H1 (cell line): ENCODE results near the gene LRBA. TPM values are rescaled to one million over a fixed set of nuclear protein-coding genes. Genes with fewer than 3 reads are reported as not detected.

Source experiments
- CTCF ChIA-PET: fragments of 300-600 bp; sonication (Branson Sonifier 250); formaldehyde crosslinking; loops from one replicate; lab custom pipeline; 2021; ENCODE audit not compliant: partially characterized antibody; lab: Charles Lee
- POLR2A ChIA-PET: fragments of 300-600 bp; sonication (Branson Sonifier 250); formaldehyde crosslinking; loops from one replicate; lab custom pipeline; 2021; ENCODE audit warnings: inconsistent platforms; ENCODE audit not compliant: partially characterized antibody; lab: Charles Lee
- DNase-seq, 2 experiments: peaks; one replicate each; pipeline versions ENCODE4 v3.0.0 to v3.0.0-alpha.2; 2010 to 2022; ENCODE audit warnings: low spot score in 2 of 2, low read depth in 1 of 2, mixed read lengths in 1 of 2
- FAIRE-seq: peaks from 2 replicates; lab custom pipeline; 2011; peaks lifted over from hg19 to GRCh38; lab: Jason Lieb, UNC
- H2AFZ ChIP-seq: 2 replicates; pipeline ENCODE4 v1.8.1; 2012; ENCODE audit warnings: low read length, inconsistent platforms
- H2AK5ac ChIP-seq: 2 replicates; pipeline ENCODE4 v1.6.1; 2013; ENCODE audit warnings: low read depth, low read length
- H2BK120ac ChIP-seq: replicated peaks from 2 replicates; pipeline ENCODE3; 2013; ENCODE audit warnings: low read depth, low read length, inconsistent platforms
- H2BK12ac ChIP-seq: 2 replicates; pipeline ENCODE4 v1.6.1; 2013; ENCODE audit warnings: low read depth, low read length
- H2BK15ac ChIP-seq: 2 replicates; pipeline ENCODE4 v1.6.1; 2013; ENCODE audit warnings: low read length
- H2BK20ac ChIP-seq: 2 replicates; pipeline ENCODE4 v1.6.1; 2013; ENCODE audit warnings: low read length
- H2BK5ac ChIP-seq: 2 replicates; pipeline ENCODE4 v1.6.1; 2013; ENCODE audit warnings: low read depth, low read length
- H3K14ac ChIP-seq: 2 replicates; pipeline ENCODE4 v1.6.1; 2013; ENCODE audit warnings: inconsistent platforms; ENCODE audit not compliant: insufficient read length
- H3K18ac ChIP-seq: 2 replicates; pipeline ENCODE4 v1.6.1; 2013; ENCODE audit warnings: low read length; ENCODE audit errors: extremely low read depth
- H3K23ac ChIP-seq: 2 replicates; pipeline ENCODE4 v1.6.1; 2013; ENCODE audit warnings: inconsistent platforms; ENCODE audit not compliant: insufficient read length
- H3K23me2 ChIP-seq: 2 replicates; pipeline ENCODE4 v1.6.1; 2013; ENCODE audit warnings: low read depth, low read length
- H3K27ac ChIP-seq: 2 replicates; pipeline ENCODE4 v1.6.1; 2011; ENCODE audit warnings: low read depth, low read length, inconsistent platforms
- H3K27me3 ChIP-seq, 4 experiments: replicated peaks in 1 of 4; 1 replicate in 1 of 4; 2 replicates in 3 of 4; pipeline versions ENCODE4 v1.6.1 to v1.8.1; 2011 to 2013; ENCODE audit warnings: low read length in 3 of 4, mild to moderate bottlenecking in 3 of 4, inconsistent platforms in 2 of 4, mixed read lengths in 2 of 4, moderate library complexity in 1 of 4; ENCODE audit not compliant: control insufficient read depth in 3 of 4, insufficient read depth in 3 of 4; ENCODE audit errors: extremely low read depth in 1 of 4
- H3K36me3 ChIP-seq, 4 experiments: 2 replicates each; pipeline versions ENCODE4 v1.6.1 to v1.8.1; 2011 to 2013; ENCODE audit warnings: mild to moderate bottlenecking in 4 of 4, low read length in 3 of 4, moderate library complexity in 2 of 4, control low read depth in 1 of 4, inconsistent platforms in 1 of 4; ENCODE audit not compliant: insufficient read depth in 4 of 4, control insufficient read depth in 2 of 4
- H3K4ac ChIP-seq: replicated peaks from 2 replicates; pipeline ENCODE3; 2013; ENCODE audit warnings: low read length, low read depth, mixed read lengths, inconsistent platforms; ENCODE audit not compliant: insufficient read length
- H3K4me1 ChIP-seq, 4 experiments: replicated peaks in 1 of 4; 1 replicate in 1 of 4; 2 replicates in 3 of 4; pipeline versions ENCODE4 v1.6.1 to v1.8.1; 2011 to 2013; ENCODE audit warnings: low read length in 3 of 4, inconsistent platforms in 2 of 4, mixed read lengths in 1 of 4; ENCODE audit not compliant: insufficient read depth in 4 of 4, control insufficient read depth in 3 of 4
- H3K4me2 ChIP-seq, 2 experiments: 2 replicates each; pipeline versions ENCODE4 v1.6.1 to v1.8.1; 2011 to 2013; ENCODE audit warnings: low read depth in 2 of 2, low read length in 2 of 2, control low read depth in 1 of 2, inconsistent platforms in 1 of 2, mild to moderate bottlenecking in 1 of 2; ENCODE audit not compliant: insufficient read depth in 1 of 2
- H3K4me3 ChIP-seq, 4 experiments: fragments of 200-600, 300-600 bp in 1 of 4; sonication (generic), shearing (Covaris generic), sonication (Bioruptor Twin) in 1 of 4; 2 replicates each; pipeline versions ENCODE4 v1.5.1 to v1.8.1; 2011 to 2016; ENCODE audit warnings: low read length in 4 of 4, low read depth in 3 of 4, control low read depth in 2 of 4, inconsistent platforms in 2 of 4, mild to moderate bottlenecking in 2 of 4, mixed read lengths in 1 of 4, moderate library complexity in 1 of 4; ENCODE audit not compliant: insufficient read depth in 2 of 4; ENCODE audit errors: extremely low read depth in 1 of 4
- H3K56ac ChIP-seq: replicated peaks from 2 replicates; pipeline ENCODE3; 2013; ENCODE audit warnings: low read depth, mild to moderate bottlenecking, mixed read lengths, low read length, inconsistent platforms; ENCODE audit not compliant: insufficient read length
- H3K79me1 ChIP-seq: 2 replicates; pipeline ENCODE4 v1.6.1; 2013; ENCODE audit warnings: low read depth, low read length, control low read depth
- H3K79me2 ChIP-seq, 2 experiments: 2 replicates each; pipeline versions ENCODE4 v1.6.1 to v1.8.1; 2012 to 2013; ENCODE audit warnings: low read length in 2 of 2, mild to moderate bottlenecking in 2 of 2, inconsistent platforms in 1 of 2; ENCODE audit not compliant: insufficient read depth in 2 of 2, control insufficient read depth in 1 of 2
- H3K9ac ChIP-seq, 4 experiments: replicated peaks in 1 of 4; 1 replicate in 1 of 4; 2 replicates in 3 of 4; pipeline versions ENCODE4 v1.6.1 to v1.8.1; 2011 to 2013; ENCODE audit warnings: low read depth in 3 of 4, low read length in 3 of 4, control low read depth in 2 of 4, mild to moderate bottlenecking in 2 of 4, moderate library complexity in 2 of 4, inconsistent platforms in 1 of 4; ENCODE audit errors: extremely low read depth in 1 of 4
- H3K9me3 ChIP-seq, 2 experiments: 2 replicates each; pipeline versions ENCODE4 v1.6.1 to v1.8.1; 2012 to 2013; ENCODE audit warnings: mild to moderate bottlenecking in 2 of 2, moderate library complexity in 2 of 2, control low read depth in 1 of 2, inconsistent platforms in 1 of 2, low read depth in 1 of 2, low read length in 1 of 2, mixed read lengths in 1 of 2; ENCODE audit not compliant: insufficient read depth in 2 of 2
- H4K20me1 ChIP-seq, 2 experiments: replicated peaks in 1 of 2; 2 replicates each; pipeline versions ENCODE3 to v1.8.1; 2011 to 2013; ENCODE audit warnings: inconsistent platforms in 2 of 2, low read length in 2 of 2, mild to moderate bottlenecking in 1 of 2; ENCODE audit not compliant: insufficient read depth in 2 of 2, control insufficient read depth in 1 of 2
- H4K5ac ChIP-seq: 2 replicates; pipeline ENCODE4 v1.6.1; 2013; ENCODE audit warnings: low read length, low read depth, mixed read lengths, inconsistent platforms; ENCODE audit not compliant: insufficient read length
- H4K8ac ChIP-seq: 2 replicates; pipeline ENCODE4 v1.8.0; 2013; ENCODE audit warnings: mild to moderate bottlenecking, moderate library complexity, low read length, inconsistent platforms; ENCODE audit not compliant: insufficient read depth; ENCODE audit errors: extremely low read depth
- H4K91ac ChIP-seq: replicated peaks from 2 replicates; pipeline ENCODE3; 2013; ENCODE audit warnings: low read length, mixed read lengths, inconsistent platforms; ENCODE audit not compliant: insufficient read length
- E2F6 ChIP-seq: IDR thresholded peaks from 2 replicates; pipeline ENCODE4 v1.6.1; 2012; ENCODE audit warnings: inconsistent platforms
- EP300 ChIP-seq, 2 experiments: IDR thresholded peaks; 1 replicate in 1 of 2; 2 replicates in 1 of 2; pipeline ENCODE4 v1.6.1; 2011 to 2012; ENCODE audit warnings: low read depth in 2 of 2, low read length in 2 of 2, mild to moderate bottlenecking in 2 of 2, borderline replicate concordance in 1 of 2, inconsistent platforms in 1 of 2, moderate library complexity in 1 of 2
- FOSL1 ChIP-seq: IDR thresholded peaks from 2 replicates; pipeline ENCODE4 v1.6.1; 2011; ENCODE audit warnings: mild to moderate bottlenecking, low read depth, low read length, moderate library complexity; ENCODE audit not compliant: insufficient read depth
- HDAC6 ChIP-seq: IDR thresholded peaks from one replicate; pipeline ENCODE4 v1.7.1; 2012; ENCODE audit warnings: low read depth, mild to moderate bottlenecking, inconsistent platforms, low read length, moderate library complexity
- JUND ChIP-seq: IDR thresholded peaks from 2 replicates; pipeline ENCODE4 v1.6.1; 2011; ENCODE audit warnings: mild to moderate bottlenecking, improper control_type of control experiment, low read length
- KDM4A ChIP-seq: IDR thresholded peaks from one replicate; pipeline ENCODE4 v1.7.1; 2012; ENCODE audit warnings: low read depth, mild to moderate bottlenecking, moderate library complexity, low read length, inconsistent platforms; ENCODE audit not compliant: severe bottlenecking
- POU5F1 ChIP-seq: IDR thresholded peaks from 2 replicates; pipeline ENCODE4 v1.6.1; 2011; ENCODE audit warnings: low read depth, mild to moderate bottlenecking, low read length, moderate library complexity
- SAP30 ChIP-seq: fragments of 300-600 bp; sonication (generic); IDR thresholded peaks from 2 replicates; pipeline ENCODE4 v1.7.1; 2012; ENCODE audit warnings: low read length, moderate library complexity, mild to moderate bottlenecking, inconsistent platforms; ENCODE audit not compliant: insufficient read depth, insufficient replicate concordance
- SP2 ChIP-seq: IDR thresholded peaks from 2 replicates; pipeline ENCODE4 v1.6.1; 2012; ENCODE audit warnings: mild to moderate bottlenecking, low read length, inconsistent platforms
- SP4 ChIP-seq: IDR thresholded peaks from 2 replicates; pipeline ENCODE4 v1.6.1; 2012; ENCODE audit warnings: low read length, inconsistent platforms
- ZNF274 ChIP-seq: IDR thresholded peaks from 2 replicates; pipeline ENCODE4 v1.7.0; 2012; ENCODE audit warnings: low read length, borderline replicate concordance; ENCODE audit errors: extremely low read depth
- polyA plus RNA-seq, 7 experiments: library from polyadenylated mRNA; depleted of rRNA in 3 of 7; stranded (reverse) in 5 of 7; unstranded in 2 of 7; fragments of >200 nt in 5 of 7; fragments of 200-250 nt in 2 of 7; gene quantifications; 1 replicate in 5 of 7; 2 replicates in 1 of 7; 4 replicates in 1 of 7; pipeline versions ENCODE4 v1.2.1 to v1.2.3, GENCODE V29; 2011 to 2013; ENCODE audit warnings: missing spikeins in 2 of 7, mixed read lengths in 2 of 7
- total RNA-seq: library from RNA; stranded (reverse); fragmentation: NEBNext Ultra II Directional; extraction: Animal tissue kit (Norgen Biotek cat#: 25700); gene quantifications from 2 replicates; pipeline ENCODE4 v1.2.1, GENCODE V29; 2021
- TF ChIP-seq, protein P1 (sequence below): IDR thresholded peaks from 2 replicates; pipeline ENCODE4 v1.6.1; 2012; ENCODE audit warnings: low read length, inconsistent platforms
- TF ChIP-seq, protein P2 (sequence below): IDR thresholded peaks from 2 replicates; pipeline ENCODE4 v1.6.1; 2012; ENCODE audit warnings: inconsistent platforms

Gene LRBA
- total and polyA plus RNA-seq, 2 of the 8 experiments (the other 6 are each of a cell fraction or from before 2014, with no cell fraction given) = 54.6 to 83.2 TPM

GRCh38 chr4:150888625-150889024 is 126.5 kb downstream of the LRBA start:
- CTCF ChIA-PET = no interaction called here
- no peak for FAIRE-seq
- H3K14ac ChIP-seq = no peak overlapping the region
- TF ChIP-seq, protein P1, sequence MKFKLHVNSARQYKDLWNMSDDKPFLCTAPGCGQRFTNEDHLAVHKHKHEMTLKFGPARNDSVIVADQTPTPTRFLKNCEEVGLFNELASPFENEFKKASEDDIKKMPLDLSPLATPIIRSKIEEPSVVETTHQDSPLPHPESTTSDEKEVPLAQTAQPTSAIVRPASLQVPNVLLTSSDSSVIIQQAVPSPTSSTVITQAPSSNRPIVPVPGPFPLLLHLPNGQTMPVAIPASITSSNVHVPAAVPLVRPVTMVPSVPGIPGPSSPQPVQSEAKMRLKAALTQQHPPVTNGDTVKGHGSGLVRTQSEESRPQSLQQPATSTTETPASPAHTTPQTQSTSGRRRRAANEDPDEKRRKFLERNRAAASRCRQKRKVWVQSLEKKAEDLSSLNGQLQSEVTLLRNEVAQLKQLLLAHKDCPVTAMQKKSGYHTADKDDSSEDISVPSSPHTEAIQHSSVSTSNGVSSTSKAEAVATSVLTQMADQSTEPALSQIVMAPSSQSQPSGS = no peak
- TF ChIP-seq SAP30 = no peak
- TF ChIP-seq JUND = no peak
- no peak for TF ChIP-seq EP300 (IDR thresholded peaks at IDR 0.05; ENCODE audit: borderline replicate concordance in 1 of 2, low read depth in 2 of 2, low read length in 2 of 2)
- no peak for TF ChIP-seq SP2
- no peak for TF ChIP-seq KDM4A
- no peak for TF ChIP-seq ZNF274
- no peak for TF ChIP-seq E2F6
- TF ChIP-seq, protein P2, sequence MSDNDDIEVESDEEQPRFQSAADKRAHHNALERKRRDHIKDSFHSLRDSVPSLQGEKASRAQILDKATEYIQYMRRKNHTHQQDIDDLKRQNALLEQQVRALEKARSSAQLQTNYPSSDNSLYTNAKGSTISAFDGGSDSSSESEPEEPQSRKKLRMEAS = no peak
- TF ChIP-seq POU5F1 = no peak
- no peak for TF ChIP-seq SP4
- TF ChIP-seq HDAC6 = no peak
- TF ChIP-seq FOSL1 = no peak

More at GRCh38 chr4:150888625-150889024, 126.5 kb downstream of the LRBA start:
- no peak overlapping the region for H3K23ac ChIP-seq
- no peak overlapping the region for H2BK15ac ChIP-seq
- DNase-seq = no peak
- H4K5ac ChIP-seq = no peak overlapping the region
- no peak overlapping the region for H3K4me3 ChIP-seq
- peaks cover 0 to 2% of the 10 kb centered on the region in 2 experiments for H4K20me1 ChIP-seq
- no peak overlapping the region for H3K4ac ChIP-seq
- H3K36me3 ChIP-seq = peaks cover 2 to 8% (median 4%) of the 10 kb centered on the region in 4 experiments; a peak in 3 of 8 replicates
- no peak overlapping the region for H3K56ac ChIP-seq
- no peak overlapping the region for H2BK120ac ChIP-seq
- no peak overlapping the region for H2BK20ac ChIP-seq
- H3K9me3 ChIP-seq = no peaks in the 10 kb centered on the region
- no peak overlapping the region for H3K27ac ChIP-seq
- no peak overlapping the region for H2AFZ ChIP-seq
- POLR2A ChIA-PET = no interaction called here
- no peak overlapping the region for H3K18ac ChIP-seq
- H3K79me1 ChIP-seq = no peaks in the 10 kb centered on the region
- H4K91ac ChIP-seq = no peak overlapping the region
- no peaks in the 10 kb centered on the region for H3K4me1 ChIP-seq
- no peak overlapping the region for H4K8ac ChIP-seq
- H3K23me2 ChIP-seq = no peaks in the 10 kb centered on the region
- no peaks in the 10 kb centered on the region for H3K27me3 ChIP-seq
- H3K9ac ChIP-seq = no peak overlapping the region; a peak in 1 of 7 replicates
- H2BK5ac ChIP-seq = no peak overlapping the region
- no peak overlapping the region for H2BK12ac ChIP-seq
- H3K79me2 ChIP-seq = 0 out of 4 replicates have a peak, but pooled peaks cover 0 to 2% of the 10 kb centered on the region in 2 experiments
- no peak overlapping the region for H3K4me2 ChIP-seq
- H2AK5ac ChIP-seq = no peak overlapping the region
